ENCODE data around the gene NR1D2.

- no peak for TF ChIP-seq EZH2 (IDR thresholded peaks at IDR 0.05; ENCODE audit: insufficient read depth, low read length)
- TF ChIP-seq CTCF (IDR thresholded peaks at IDR 0.05; ENCODE audit: insufficient read depth, low read depth, low read length): no peak
Measured at GRCh38 chr3:23993556-23994243, 48.6 kb downstream of the NR1D2 start.
